ENCODE results near the gene FGGY.
"Not testable (repeated sequence)": the region's sequence is repeated elsewhere in the genome, so short reads cannot be mapped to it uniquely, and the experiment has no call there.

Gene FGGY

GRCh38 chr1:59453297-59453968, 156.5 kb downstream of the FGGY start:
- no peak for DNase-seq

- DNase-seq = no peak
These were observed 158.3 kb downstream of the FGGY start for GRCh38 chr1:59455206-59455605.

- DNase-seq = no peak
These were observed 160.9 kb downstream of the FGGY start for GRCh38 chr1:59457786-59458185.

- no peak for DNase-seq
These were observed 162.0 kb downstream of the FGGY start for GRCh38 chr1:59458884-59459283.

GRCh38 chr1:59462942-59463341, 166.0 kb downstream of the FGGY start:
- DNase-seq = not testable (repeated sequence)

GRCh38 chr1:59465478-59465877, 168.6 kb downstream of the FGGY start:
- not testable (repeated sequence) for DNase-seq

GRCh38 chr1:59468828-59469428, 172.0 kb downstream of the FGGY start:
- DNase-seq = no peak

GRCh38 chr1:59471991-59472570, 175.2 kb downstream of the FGGY start:
- DNase-seq = not testable (repeated sequence)

GRCh38 chr1:59473831-59474230, 176.9 kb downstream of the FGGY start:
- no peak for DNase-seq

- DNase-seq = no peak
These were observed 177.6 kb downstream of the FGGY start for GRCh38 chr1:59474496-59474895.

- no peak for DNase-seq
These were observed 178.8 kb downstream of the FGGY start for GRCh38 chr1:59475737-59476136.

- DNase-seq = no peak
These were observed 180.4 kb downstream of the FGGY start for GRCh38 chr1:59477286-59477685.

GRCh38 chr1:59477867-59478266, 181.0 kb downstream of the FGGY start:
- DNase-seq = no peak

GRCh38 chr1:59478822-59479221, 181.9 kb downstream of the FGGY start:
- DNase-seq = no peak

GRCh38 chr1:59480188-59480888, 183.4 kb downstream of the FGGY start:
- DNase-seq = no peak

GRCh38 chr1:59481881-59482505, 185.1 kb downstream of the FGGY start:
- no peak for DNase-seq

GRCh38 chr1:59482986-59483385, 186.1 kb downstream of the FGGY start:
- no peak for DNase-seq

- no peak for DNase-seq
These were observed 187.2 kb downstream of the FGGY start for GRCh38 chr1:59484096-59484495.

- DNase-seq = no peak
These were observed 188.3 kb downstream of the FGGY start for GRCh38 chr1:59485171-59485570.

GRCh38 chr1:59485949-59486348, 189.1 kb downstream of the FGGY start:
- no peak for DNase-seq

- DNase-seq = no peak
These were observed 189.7 kb downstream of the FGGY start for GRCh38 chr1:59486615-59487014.

- no peak for DNase-seq
These were observed 190.6 kb downstream of the FGGY start for GRCh38 chr1:59487335-59488031.

- no peak for DNase-seq
These were observed 195.6 kb downstream of the FGGY start for GRCh38 chr1:59492500-59492899.
